HG03460 (cell line): ENCODE results near the gene CGREF1.

Experiments used
- ATAC-seq: cut with Tn5 transposase; IDR thresholded peaks from one replicate; pipeline ENCODE4 v1.9.1; 2021; ENCODE audit not compliant: unreplicated experiment

The CGREF1 gene, protein sequence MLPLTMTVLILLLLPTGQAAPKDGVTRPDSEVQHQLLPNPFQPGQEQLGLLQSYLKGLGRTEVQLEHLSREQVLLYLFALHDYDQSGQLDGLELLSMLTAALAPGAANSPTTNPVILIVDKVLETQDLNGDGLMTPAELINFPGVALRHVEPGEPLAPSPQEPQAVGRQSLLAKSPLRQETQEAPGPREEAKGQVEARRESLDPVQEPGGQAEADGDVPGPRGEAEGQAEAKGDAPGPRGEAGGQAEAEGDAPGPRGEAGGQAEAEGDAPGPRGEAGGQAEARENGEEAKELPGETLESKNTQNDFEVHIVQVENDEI

DNA sequence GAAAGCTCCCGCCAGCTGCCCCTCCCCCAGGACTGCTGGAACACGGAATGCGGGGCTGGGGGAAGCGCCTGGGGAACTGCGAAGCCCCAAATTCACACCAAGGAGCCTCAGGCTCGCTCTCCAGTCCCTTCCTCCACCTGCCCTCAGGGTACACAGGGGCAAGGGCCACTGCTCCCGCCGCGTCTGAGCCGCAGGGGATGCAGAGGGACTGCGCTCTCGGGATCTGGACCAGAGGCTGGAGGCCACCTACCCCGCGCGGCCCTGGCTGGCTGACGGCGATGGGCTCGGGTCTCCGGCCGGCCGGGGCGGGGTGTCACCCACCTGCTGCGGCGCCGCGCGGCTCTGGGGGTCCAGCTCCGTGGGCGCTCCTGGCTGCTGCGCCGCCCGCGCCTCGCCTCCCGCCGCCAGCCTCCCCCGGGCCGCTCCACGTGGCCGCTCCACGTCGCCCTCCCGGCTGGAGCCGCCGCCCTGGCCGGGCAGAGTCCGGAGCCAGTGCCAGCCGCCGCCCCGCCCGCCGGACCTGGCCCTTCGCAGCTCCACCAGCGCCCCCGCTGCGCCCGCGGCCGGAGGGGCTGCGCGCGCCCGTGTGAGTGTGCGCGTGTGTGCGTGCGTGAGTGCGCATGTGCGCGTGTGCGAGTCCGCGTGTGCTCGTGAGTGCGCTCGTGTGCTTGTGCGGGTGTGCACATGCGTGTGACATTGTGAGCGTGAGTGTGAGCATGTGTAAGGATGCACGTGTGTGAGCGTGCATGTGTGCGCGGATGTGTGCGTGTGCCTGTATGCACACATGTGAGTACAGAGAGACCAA, at the start of gene CGREF1:
Gene CGREF1, minus strand, starts transcription at position 604 of the 805 bp plus-strand sequence. CDS start 14,762 bp downstream, outside the sequence.
- ATAC-seq: no peak

DNA sequence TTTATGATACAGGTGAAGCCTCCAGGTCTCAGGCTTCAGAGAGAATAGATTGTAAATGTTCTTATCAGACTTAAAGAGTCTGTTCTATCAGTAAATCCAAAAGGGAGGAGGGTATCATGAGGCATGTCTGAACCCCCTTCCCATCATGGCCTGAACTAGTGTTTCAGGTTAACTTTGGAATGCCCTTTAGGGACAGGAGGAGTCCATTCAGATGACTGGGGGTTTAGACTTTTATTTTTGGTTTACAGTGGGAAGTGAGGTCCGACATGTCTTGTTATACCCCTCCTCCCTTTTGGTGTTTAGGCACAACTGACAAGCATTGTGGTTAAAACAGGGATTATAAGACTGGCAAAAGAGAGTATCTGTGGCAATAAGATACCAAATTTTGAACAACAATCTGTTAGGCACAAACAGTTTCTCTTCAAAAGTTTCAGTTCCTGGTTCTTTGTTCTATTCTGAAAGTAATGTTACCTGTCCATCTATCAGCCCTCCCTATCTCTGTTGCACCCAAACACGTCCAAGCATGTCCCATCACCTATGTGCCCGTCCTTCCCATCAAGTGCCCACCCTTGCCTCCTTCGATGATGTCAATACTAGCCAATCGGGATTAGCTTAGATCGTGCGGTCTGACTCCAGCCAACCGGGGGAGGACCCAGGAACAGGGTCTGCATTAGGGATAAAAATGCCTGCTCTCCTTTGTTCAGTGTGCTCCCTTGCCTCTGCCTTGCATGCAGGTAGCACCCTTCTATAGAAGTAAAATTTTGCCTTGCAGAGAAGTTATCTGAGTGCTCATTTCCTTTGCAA, 46.2 kb upstream of the CGREF1 start:
- no peak for ATAC-seq

DNA sequence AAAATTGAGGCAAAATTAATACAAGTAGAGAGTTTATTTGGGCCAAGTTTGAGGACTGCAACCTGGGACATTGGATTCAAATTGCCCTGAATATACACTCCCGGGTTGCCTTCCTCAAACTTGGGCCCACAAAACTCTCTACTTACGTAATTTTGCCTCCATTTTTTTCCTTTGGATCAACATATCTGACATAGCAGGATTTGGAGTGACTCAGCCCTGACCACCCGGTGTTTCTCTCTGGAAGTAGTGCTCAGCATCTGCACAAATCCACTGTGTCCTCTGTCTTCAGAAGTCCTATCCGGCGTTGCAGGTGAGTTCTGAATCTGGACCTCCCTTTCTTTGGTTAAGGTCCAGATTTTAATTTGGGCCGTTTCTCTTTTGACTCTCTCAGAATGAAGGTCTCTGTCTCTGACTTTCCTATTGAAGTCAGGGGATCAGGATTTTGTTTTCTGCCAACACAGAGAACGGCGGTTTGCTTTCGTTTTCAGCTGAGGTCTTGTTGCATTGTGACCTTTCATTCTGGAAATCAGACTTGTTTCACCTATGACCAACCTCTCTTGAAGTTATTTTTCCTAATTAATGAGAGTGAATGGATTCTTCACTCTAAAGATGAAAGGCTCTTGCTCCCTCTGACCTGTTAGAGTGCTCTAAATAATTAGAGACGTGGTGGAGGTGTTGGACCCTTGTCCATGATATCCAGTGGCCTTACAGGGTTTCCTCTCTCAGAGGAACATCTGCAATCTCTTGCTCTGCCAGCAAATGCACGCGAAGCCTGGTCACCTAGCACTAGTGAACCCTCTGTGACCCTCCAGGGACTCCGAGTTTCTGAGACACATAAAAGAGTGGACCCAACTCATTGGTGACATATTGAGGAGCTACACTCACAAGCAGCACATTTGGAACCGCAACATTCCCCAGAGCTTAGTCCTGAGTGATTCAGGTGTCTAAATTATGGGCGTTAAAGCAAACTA, 43.5 kb upstream of the CGREF1 start:
- ATAC-seq: no peak

DNA sequence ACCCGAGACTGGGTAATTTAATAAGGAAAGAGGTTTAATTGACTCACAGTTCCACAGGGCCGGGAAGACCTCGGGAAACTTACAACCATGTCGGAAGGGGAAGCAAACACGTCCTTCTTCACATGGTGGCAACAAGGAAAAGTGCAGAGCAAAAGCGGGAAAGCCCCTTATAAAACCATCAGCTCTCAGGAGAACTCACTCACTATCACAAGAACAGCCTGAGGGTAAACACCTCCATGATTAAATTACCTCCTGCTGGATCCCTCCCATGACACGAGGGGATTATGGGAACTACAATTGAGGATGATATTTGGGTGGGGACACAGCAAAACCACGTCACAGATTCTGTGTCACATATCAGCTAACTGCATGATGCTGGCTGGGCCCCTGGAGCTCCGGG, 41.3 kb upstream of the CGREF1 start:
- no peak for ATAC-seq

DNA sequence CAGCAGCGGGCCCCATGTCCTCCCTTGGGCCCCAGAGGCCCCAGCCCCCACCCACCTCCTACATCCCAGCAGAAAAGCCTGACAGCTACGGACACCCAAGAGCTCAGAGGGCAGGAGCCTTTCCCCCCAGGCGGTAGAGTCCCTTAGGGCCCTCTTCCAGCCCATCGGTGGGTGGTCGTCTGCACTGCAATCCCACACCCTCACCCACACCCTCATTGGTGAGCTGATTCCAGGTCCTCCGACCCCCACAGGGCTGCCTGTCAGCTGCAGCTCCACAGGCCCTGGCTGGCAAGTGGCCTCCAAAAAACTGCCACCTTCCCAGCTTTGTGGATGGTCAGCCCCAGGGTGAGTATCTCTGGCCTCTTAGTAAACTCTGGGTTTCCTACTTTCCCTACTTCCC, 40.3 kb upstream of the CGREF1 start:
- no peak for ATAC-seq

DNA sequence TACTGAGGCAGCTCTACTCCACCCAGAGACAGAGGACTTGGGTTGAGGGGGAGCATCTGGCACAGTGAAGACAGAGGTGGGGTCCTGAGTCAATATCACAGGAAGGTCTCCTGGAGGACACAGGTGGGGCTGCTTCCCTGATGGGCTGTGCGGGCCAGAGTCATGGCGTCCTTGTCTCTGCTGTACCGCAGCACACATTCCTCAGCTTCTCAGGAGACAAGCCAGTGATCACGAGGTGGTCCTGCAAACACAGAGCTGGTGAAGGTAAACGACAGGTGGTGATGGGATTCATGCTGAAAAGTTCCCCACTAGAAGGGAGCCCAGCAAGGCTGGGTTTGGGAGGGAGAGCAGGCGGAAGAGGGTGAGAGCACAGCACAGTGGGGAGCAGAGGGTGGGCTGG, 39.5 kb upstream of the CGREF1 start:
- ATAC-seq: no peak

DNA sequence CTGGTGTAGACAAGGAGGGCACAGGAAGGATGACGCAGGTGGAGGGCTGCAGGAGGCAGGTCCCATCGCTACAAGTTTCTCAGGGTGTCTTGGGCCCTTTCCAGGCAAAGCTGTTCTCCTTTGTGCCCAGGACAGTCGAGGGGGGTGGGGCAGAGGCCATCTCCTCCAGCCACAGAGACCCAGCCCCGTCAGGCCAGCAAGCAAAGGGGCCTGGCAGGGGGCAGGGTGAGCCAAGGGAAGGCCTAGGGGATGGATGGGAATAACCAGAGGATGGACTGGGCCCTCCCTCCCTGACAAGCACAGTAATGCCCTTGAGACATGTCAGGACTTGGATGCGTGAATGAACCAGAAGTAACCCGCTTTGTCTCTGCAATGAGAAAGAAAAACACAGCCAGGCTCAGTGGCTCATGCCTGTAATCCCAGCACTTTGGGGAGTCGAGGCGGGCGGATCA, 36.2 kb upstream of the CGREF1 start:
- no peak for ATAC-seq

DNA sequence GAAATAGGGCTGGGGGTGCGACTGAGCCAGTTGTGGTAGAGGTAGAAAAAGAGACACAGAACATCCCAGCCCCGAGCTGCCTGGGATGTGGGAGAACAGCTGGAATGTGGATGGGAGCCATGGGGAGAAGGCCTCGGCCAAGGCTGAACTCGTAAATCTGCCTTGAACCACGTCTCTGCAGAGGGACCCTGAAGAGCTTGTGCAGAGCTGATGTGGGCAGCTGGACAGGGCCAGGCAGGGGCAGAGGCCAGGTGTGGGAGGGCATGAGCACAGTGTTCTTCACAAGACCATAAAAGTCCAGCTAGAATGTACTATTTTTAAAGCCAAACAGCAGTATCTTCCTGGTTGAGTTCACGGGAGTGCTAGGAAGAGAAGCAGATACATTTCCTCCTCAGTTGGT, 35.6 kb upstream of the CGREF1 start:
- no peak for ATAC-seq

DNA sequence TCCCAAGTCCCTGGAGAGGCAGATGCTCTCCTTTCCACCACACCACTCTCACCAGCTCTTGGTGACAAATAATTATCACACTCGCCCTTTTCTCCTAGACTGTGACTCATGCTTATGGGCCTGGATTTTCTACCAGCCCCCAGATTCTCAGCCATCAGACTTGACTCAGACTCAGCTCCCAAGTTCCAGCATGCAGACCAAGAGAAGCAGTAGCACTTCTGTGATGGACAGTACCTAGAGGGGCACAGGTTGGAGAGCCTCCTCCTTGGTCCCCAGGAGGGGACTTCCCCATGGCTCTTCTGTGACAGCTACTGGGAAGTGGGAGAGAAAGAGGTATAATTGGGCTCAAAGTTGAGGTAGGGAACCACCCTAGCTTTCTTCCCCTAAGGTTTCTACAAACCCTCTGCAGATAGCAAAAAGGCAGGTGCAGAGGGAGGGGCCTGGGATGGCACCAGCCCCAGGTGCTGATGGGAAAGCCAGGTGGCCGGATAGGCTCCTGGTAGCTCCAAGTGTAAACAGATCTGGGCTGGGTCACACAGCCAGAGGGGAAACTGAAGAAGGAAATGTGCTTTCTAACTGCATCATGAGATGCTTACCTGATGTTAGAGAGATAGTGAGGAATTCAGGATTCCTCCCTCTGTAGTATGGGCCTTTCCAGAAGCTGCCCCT, 34.0 kb upstream of the CGREF1 start:
- ATAC-seq: no peak

DNA sequence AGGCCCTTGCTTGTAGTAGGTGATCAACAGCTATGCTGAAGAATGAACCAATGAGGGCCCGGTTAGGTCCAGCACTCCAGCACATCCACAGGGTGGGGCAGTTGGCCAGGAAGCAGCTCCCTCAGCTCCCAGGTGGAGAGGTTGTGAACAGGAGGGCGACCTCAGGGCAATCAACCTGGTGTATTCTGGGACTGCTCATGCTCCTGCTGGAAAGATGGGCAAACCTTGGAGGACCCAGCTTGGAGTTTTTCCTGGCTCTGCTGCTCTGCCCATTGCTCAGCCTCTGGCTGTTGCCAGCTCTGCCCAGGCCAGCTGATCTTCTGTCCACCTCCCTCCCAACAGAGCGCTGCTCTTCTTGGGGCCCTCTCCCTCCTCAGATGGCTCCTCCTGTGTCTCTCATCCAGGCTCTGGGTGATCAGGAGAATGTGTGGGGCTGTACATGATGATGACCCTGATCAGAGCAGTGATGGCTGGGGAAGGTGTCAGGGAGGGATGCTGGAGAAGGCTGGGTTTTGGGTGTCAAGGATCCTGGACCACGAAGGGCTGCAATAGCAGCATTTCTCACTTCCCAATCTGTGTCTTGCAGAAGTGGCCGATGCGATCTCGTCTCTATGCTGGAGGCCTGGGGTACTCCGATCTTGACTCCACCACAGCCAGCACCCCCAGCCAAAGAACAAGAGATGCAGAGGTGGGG, 33.3 kb upstream of the CGREF1 start:
- no peak for ATAC-seq

DNA sequence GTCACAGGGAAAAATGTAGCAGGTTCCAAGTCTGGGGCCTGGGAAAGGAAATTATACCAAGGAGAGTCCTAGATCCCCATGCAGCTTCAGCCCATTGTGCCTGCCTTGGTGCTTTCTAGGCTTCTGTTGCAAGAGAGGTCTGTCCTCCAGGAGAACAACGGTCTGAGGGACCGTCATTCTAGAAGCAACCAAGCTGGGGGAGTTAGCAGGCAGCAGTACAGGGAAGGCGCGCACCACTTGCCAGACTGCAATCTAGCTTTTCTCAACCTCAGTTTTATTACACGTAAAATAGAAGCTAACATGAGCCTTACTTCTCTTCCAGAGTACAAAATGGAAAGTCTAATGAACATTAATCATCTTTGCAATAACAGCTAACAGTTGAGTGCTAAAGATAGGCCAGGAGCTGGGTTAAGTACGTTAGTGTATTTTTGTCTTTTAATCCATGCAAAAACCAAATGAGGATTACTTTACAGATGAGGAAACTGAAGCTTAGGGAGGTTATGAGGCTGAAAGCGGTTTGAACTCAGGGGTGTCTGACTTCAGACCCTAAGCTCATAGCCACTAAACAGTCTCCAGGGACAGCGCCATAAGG, 31.8 kb upstream of the CGREF1 start:
- ATAC-seq: no peak

DNA sequence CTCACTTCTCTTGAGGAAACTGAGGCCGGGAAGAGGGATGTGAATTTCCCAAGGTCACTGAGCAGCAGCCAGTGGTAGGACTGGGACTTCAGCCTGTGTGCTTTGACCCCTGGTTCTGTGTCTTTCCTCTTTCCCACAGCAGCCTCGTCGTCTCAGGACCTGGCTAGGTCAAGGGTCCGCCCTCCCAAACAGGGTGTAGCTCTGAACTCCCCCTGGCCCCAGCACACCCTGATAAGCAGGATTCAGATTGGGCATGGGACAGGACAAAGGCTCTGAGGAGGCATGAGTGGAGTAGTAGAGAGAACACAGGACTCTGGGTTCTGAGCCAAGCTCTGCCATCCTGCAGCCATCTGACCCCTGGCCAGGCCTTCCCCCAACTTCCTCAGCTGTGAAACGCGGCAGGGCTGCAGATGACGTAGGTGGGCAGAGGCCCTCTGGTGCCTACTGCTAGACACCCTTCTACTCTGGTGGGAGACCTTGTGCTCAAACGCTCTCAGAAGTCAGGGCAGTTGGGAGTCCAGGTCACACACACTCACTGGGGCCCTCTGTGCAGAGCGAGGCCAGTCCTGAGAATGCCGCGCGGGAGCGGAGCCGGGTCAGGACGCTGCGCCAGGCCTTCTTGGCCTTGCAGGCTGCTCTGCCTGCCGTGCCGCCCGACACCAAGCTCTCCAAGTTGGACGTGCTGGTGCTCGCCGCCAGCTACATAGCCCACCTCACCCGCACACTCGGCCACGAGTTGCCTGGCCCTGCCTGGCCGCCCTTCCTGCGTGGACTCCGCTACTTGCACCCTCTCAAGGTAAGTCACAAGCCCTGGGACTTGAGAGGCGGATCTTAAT, 30.9 kb upstream of the CGREF1 start:
- no peak for ATAC-seq

DNA sequence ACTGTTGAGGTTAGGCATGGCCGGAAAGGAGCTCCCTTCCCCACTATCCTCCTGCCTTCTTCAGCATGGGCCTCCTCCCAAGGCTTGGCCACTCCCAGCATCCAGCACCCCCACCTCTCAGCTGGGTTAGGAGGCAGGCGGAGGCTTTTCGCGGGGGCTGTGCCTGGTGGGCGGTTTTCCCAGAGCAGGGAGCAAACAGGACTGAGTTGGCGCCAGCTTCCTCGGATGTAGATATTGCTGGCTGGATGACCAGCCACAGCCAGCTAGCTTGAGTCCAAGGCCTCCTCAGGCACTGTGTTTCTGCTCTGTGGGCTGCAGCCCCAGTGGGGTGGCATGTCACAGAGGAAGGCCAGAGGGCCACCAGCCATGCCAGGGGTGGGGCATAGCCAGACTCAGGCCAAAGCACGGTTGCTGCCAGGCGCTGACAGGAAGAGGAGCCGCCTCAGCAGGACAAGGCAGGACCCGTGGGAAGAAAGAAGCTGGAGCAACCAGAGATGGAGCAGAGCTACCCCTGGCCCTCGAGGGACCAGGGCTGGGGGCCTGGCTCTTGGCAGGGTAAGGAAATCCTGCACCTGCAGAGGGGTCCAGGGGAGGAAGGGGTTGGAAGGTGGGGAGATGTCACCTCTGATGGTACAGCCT, 30.0 kb upstream of the CGREF1 start, which contains the start of gene TCF23:
Gene TCF23, plus strand, starts transcription at position 204 of the 639 bp plus-strand sequence. Its CDS starts 130 bp downstream, at position 334.
- ATAC-seq: no peak

DNA sequence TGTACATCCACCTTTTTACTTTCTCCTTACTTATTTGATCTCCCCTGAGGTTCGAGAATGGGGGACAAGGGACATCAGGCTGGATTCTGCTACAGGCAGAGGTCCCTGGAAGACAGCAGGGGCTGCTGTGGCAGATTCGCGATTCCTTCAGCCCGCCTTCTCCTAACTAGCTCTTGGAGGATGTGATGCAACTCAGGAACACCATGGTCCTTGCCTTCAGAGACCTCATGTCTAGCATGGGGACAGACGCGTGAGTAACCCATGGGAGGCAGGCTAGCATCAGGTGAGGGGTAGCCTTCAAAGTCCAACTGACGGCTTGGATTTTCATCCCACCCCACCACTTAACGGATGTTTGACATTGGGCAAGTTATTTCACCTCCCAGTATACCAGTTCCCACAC, 29.0 kb upstream of the CGREF1 start:
- ATAC-seq: no peak

DNA sequence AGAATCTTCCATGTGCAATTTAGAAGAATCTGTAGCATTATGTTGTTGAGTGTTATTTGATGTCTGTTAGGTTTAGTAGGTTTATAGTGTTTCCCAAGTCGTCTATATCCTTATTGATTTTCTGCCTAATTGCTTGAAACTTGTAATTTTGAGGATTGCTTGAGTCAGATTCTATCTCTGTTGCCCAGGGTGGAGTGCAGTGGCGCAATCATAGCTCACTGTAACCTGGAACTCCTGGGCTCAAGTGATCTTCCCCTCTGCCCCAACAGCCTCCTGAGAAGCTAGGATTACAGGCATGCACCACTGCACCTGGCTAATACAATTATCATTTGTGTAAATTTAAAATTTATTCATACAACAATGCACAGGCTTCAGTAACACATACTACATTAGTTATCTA, 26.8 kb upstream of the CGREF1 start:
- no peak for ATAC-seq

DNA sequence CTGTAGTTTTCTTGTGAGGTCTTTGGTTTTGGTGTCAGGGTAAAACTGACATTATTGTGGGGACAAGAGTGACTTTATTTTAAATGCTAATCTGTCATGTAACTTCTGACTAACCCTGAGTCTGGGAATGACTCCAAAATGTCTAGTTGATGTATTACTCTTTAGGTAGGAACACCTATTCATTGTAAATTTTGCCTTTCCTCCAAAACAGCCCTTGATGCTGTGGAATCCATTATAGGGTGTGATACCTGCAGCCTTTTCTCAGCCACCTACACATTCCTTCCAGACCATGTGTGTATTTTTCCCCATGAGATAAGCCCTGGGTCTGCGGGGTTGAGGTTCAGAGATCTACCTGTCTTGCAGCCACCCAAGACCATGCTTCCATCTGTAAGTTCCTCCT, 24.4 kb upstream of the CGREF1 start:
- no peak for ATAC-seq

DNA sequence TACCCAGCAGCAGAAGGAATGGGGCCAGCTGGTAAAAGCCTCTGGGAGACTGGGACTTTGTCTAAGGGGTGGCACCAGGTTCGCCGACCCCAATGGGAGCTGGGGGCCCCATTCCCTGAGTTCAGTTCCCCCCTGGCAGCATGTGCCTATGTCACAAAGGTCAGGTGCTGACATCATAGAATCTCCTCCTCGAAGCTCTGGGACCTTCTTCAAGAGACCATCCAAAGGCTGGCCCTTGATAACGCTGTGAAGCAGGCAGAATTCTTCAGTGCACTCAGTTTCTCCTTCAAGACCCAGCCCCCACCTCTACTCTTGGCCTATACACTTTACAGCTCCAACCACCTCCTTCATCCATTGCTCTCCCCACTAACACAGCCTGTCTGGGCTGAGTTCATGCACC, 20.4 kb upstream of the CGREF1 start, which contains the start of gene PRR30:
Gene PRR30, minus strand, starts transcription at position 101 of the 400 bp plus-strand sequence. CDS start 1,081 bp downstream, outside the sequence.
- no peak for ATAC-seq
